Esophagus squamous epithelium (tissue), 4 donors: Measurements from ENCODE around the gene ZSWIM6.

Experiments
- POLR2A ChIP-seq, 4 donors: fragments of 450-650 bp; IDR thresholded peaks; one replicate each; pipeline ENCODE4 v1.6.1; 2017; ENCODE audit warnings: antibody characterized with exemption in 4 of 4, mild to moderate bottlenecking in 4 of 4, moderate library complexity in 3 of 4
- TF ChIP-seq, protein P1 (sequence below), 6 experiments: fragments of 450-650 bp in 4 of 6; fragments of 200-600 bp in 2 of 6; sonication (generic) in 2 of 6; IDR thresholded peaks; one replicate each; pipeline ENCODE4 v1.5.1; 2016 to 2019; ENCODE audit warnings: antibody characterized with exemption in 6 of 6, mild to moderate bottlenecking in 4 of 6, moderate library complexity in 4 of 6

DNA sequence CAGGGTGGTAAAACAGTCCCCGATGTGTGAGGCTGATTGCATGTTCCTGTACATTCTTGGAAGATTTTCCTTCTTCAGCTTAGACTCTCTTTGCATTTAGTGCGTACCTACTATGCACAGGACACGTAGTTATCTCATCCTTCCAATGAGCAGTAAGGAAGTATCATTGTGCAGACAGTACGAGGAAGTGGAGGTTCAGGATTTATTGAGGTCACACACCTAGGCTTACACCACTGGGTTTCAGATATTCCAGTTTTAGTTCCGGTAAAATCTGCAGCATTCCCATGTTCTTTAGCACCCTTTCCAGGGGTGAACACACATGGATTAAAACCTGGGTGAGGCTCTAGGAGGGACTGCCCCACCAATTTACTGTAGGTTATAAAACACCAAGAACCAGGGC is 238.7 kb downstream of the ZSWIM6 start:
- TF ChIP-seq, protein P1, sequence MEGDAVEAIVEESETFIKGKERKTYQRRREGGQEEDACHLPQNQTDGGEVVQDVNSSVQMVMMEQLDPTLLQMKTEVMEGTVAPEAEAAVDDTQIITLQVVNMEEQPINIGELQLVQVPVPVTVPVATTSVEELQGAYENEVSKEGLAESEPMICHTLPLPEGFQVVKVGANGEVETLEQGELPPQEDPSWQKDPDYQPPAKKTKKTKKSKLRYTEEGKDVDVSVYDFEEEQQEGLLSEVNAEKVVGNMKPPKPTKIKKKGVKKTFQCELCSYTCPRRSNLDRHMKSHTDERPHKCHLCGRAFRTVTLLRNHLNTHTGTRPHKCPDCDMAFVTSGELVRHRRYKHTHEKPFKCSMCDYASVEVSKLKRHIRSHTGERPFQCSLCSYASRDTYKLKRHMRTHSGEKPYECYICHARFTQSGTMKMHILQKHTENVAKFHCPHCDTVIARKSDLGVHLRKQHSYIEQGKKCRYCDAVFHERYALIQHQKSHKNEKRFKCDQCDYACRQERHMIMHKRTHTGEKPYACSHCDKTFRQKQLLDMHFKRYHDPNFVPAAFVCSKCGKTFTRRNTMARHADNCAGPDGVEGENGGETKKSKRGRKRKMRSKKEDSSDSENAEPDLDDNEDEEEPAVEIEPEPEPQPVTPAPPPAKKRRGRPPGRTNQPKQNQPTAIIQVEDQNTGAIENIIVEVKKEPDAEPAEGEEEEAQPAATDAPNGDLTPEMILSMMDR (IDR thresholded peaks at IDR 0.05), result no peak
- no peak for TF ChIP-seq POLR2A (IDR thresholded peaks at IDR 0.05)
